Thoracic aorta (tissue), 2 donors: ENCODE measurements around the gene TNNI3. TPM values are rescaled to one million over a fixed set of nuclear protein-coding genes. Genes with fewer than 3 reads are reported as not detected.

Source experiments
- ATAC-seq: fragments of 150-250 bp; one replicate; pipeline ENCODE4 v1.8.0; 2017; ENCODE audit warnings: low read depth; ENCODE audit not compliant: insufficient number of reproducible peaks, low FRiP score
- DNase-seq: peaks from one replicate; pipeline ENCODE4 v3.0.0-alpha.2; 2020; ENCODE audit warnings: low spot score
- H3K27ac ChIP-seq, 2 donors: fragments of 200-600 bp; sonication (generic); 1 replicate in 1 of 2; 2 replicates in 1 of 2; pipeline ENCODE4 v1.5.1; 2016; ENCODE audit warnings: mild to moderate bottlenecking in 2 of 2, moderate library complexity in 2 of 2
- H3K27me3 ChIP-seq: fragments of 200-600 bp; sonication (generic); replicated peaks from 2 replicates; pipeline ENCODE4 v1.6.0; 2016; ENCODE audit warnings: mild to moderate bottlenecking; ENCODE audit not compliant: insufficient read depth
- H3K36me3 ChIP-seq: fragments of 200-600 bp; sonication (generic); one replicate; pipeline ENCODE4 v1.5.1; 2016
- H3K4me1 ChIP-seq, 2 donors: fragments of 200-600 bp; sonication (generic); 1 replicate in 1 of 2; 2 replicates in 1 of 2; pipeline versions ENCODE4 v1.5.1 to v1.6.0; 2016; ENCODE audit warnings: low read depth in 2 of 2, mild to moderate bottlenecking in 1 of 2; ENCODE audit not compliant: control insufficient read depth in 1 of 2
- H3K4me3 ChIP-seq: fragments of 200-600 bp; sonication (generic); 2 replicates; pipeline ENCODE4 v1.5.1; 2016; ENCODE audit warnings: mild to moderate bottlenecking
- H3K9me3 ChIP-seq: fragments of 200-600 bp; sonication (generic); 2 replicates; pipeline ENCODE4 v1.5.1; 2016
- CTCF ChIP-seq: fragments of 200-600 bp; sonication (generic); IDR thresholded peaks from one replicate; pipeline ENCODE4 v1.5.1; 2019; ENCODE audit warnings: antibody characterized with exemption
- total RNA-seq, 2 donors: library from RNA; depleted of rRNA; stranded (reverse); fragments of >200 nt; gene quantifications; one replicate each; pipeline versions ENCODE4 v1.1.0 to v1.2.3, GENCODE V29; 2016

TNNI3 gene
- total RNA-seq, 2 donors from 2014 or later = not detected

GRCh38 chr19:55116232-55116858 is 41.2 kb downstream of the TNNI3 start:
- DNase-seq = no peak

GRCh38 chr19:55115446-55116065 is 42.0 kb downstream of the TNNI3 start:
- H3K27ac ChIP-seq = peak overlapping the region; percentile 76 to 92
- peaks cover 26 to 55% of the 10 kb centered on the region in 2 donors for H3K4me1 ChIP-seq

More at GRCh38 chr19:55116232-55116858, 41.2 kb downstream of the TNNI3 start:
- Histone ChIP-seq H3K4me3 (peak overlapping the region; percentile 75), H3K27ac (peak overlapping the region; percentile 76 to 92), H3K36me3 (no peaks in the 10 kb centered on the region), H3K4me1 (peaks cover 26 to 54% of the 10 kb centered on the region in 2 donors), H3K9me3 (no peaks in the 10 kb centered on the region), H3K27me3 (no peaks in the 10 kb centered on the region)
- no peak for TF ChIP-seq CTCF
- no peak for ATAC-seq

GRCh38 chr19:55114566-55115145 is 42.9 kb downstream of the TNNI3 start:
- TF ChIP-seq CTCF = no peak
- H3K36me3 ChIP-seq = peaks cover 2% of the 10 kb centered on the region
- peak overlapping the region; percentile 75 for H3K4me3 ChIP-seq
- H3K27me3 ChIP-seq = no peaks in the 10 kb centered on the region
- H3K9me3 ChIP-seq = no peaks in the 10 kb centered on the region
- DNase-seq (no peak), ATAC-seq (no peak)
- peak overlapping the region; percentile 88 to 92 for H3K27ac ChIP-seq
- H3K4me1 ChIP-seq = peaks cover 26 to 55% of the 10 kb centered on the region in 2 donors

More at GRCh38 chr19:55115446-55116065, 42.0 kb downstream of the TNNI3 start:
- no peaks in the 10 kb centered on the region for H3K36me3 ChIP-seq
- peak overlapping the region; percentile 75 for H3K4me3 ChIP-seq
- ATAC-seq (no peak), DNase-seq (no peak)
- TF ChIP-seq CTCF = no peak
- H3K9me3 ChIP-seq = no peaks in the 10 kb centered on the region
- H3K27me3 ChIP-seq = no peaks in the 10 kb centered on the region

- TF ChIP-seq CTCF = no peak
- H3K4me3 ChIP-seq = peak overlapping the region; percentile 75
- DNase-seq = peak; percentile 92
Observed at GRCh38 chr19:55113570-55114039, 43.9 kb downstream of the TNNI3 start.

More at GRCh38 chr19:55113570-55114039, 43.9 kb downstream of the TNNI3 start:
- no peaks in the 10 kb centered on the region for H3K9me3 ChIP-seq
- peaks cover 26 to 55% of the 10 kb centered on the region in 2 donors for H3K4me1 ChIP-seq
- peaks cover 2% of the 10 kb centered on the region for H3K36me3 ChIP-seq
- peak overlapping the region; percentile 88 to 92 for H3K27ac ChIP-seq
- H3K27me3 ChIP-seq = no peaks in the 10 kb centered on the region
- peak; percentile 66 for ATAC-seq
